ENCODE measurements around the gene MICAL3.
"Not testable (repeated sequence)": the region's sequence is repeated elsewhere in the genome, so short reads cannot be mapped to it uniquely, and the experiment has no call there.

MICAL3 gene

DNA sequence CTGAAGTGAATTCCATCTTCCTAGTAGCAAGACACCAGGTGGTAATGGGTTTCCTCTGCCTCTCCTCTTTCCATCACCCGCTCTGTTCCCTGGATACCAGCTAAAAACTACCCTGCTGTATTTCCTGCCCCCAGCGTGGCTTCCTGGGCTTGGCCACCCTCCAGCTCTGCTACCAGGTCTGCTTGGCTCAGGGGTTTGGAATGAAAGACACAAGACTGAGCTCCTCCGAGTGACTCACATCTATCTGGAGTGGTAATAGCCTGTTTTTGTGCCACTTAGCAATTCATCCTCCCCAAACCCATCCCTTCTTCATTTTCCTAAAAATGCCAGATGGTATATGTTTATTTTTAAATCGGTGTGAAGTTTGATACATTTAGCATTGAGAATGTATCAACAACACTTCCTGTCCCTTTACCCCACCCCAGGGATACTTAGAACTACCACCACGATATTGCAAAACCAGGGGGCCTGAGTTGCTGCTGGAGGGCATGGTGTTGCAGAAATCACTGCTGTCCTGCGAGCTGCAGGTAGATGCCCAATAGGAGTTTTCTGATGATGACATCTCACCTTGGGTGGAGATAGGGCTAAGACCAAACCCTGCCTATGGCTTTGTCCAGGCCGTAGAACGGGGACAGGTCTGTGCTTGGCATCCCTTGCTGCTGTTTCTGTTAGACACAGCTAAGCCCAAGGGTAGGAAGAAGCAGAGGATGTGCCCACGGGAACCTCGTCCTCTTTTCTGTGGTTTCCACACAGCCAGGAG lies 7.5 kb upstream of the MICAL3 start:
- Histone ChIP-seq H3K9me3 (ENCODE audit: low read depth, low read length) (no peaks in the 10 kb centered on the region), H3K9ac (ENCODE audit: insufficient read length) (no peak overlapping the region)
- DNase-seq (ENCODE audit: low read depth, low spot score): no peak

DNA sequence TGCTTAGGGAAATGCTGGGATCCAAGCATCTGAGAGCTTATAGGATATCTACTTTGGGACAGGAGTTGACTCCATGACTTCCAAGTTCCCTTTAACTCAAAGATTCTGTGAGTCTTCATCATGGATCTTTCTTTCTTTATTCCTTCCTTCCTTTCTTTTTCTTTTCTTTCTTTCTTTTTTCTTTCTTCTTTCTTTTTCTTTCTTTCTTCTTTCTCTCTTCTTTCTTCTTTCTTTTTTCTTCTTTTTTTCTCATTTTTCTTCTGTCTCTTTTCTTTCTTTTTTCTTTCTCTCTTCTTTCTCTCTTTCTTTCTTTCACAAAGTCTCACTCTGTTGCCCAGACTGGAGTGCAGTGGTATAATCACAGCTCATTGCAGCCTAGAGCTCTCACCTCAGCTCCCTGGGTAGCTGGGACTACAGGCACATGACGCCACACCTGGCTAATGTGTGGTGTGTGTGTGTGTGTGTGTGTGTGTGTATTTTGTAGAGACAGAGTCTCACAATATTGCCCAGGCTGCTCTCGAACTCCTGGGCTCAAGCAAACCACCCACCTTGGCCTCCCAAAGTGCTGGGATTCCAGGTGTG lies 5.4 kb upstream of the MICAL3 start:
- no peak for DNase-seq (ENCODE audit: low read depth, low spot score)
- no peaks in the 10 kb centered on the region for H3K36me3 ChIP-seq (ENCODE audit: insufficient read depth, low read length)
- no peak overlapping the region for H3K9ac ChIP-seq (ENCODE audit: insufficient read length)
- H3K4me3 ChIP-seq: no peak overlapping the region
- no peak for TF ChIP-seq POLR2AphosphoS5 (IDR thresholded peaks at IDR 0.05; ENCODE audit: borderline replicate concordance, low read depth, low read length)
- TF ChIP-seq EZH2 (IDR thresholded peaks at IDR 0.05): no peak
- TF ChIP-seq FOXP2 (optimal IDR thresholded peaks at IDR 0.05; ENCODE audit: control extremely low read depth, extremely low read length, insufficient read depth): no peak
- H3K27ac ChIP-seq: no peak overlapping the region
- no peaks in the 10 kb centered on the region for H3K9me3 ChIP-seq (ENCODE audit: low read depth, low read length)

More for the DNA sequence above, 7.5 kb upstream of the MICAL3 start:
- Histone ChIP-seq H3K4me3 (peak overlapping the region; percentile 19; the same call in 1 of the 2 replicates), H3K27ac (peak overlapping the region; percentile 69), H3K36me3 (ENCODE audit: insufficient read depth, low read length) (no peaks in the 10 kb centered on the region)
- TF ChIP-seq POLR2AphosphoS5 (IDR thresholded peaks at IDR 0.05; ENCODE audit: borderline replicate concordance, low read depth, low read length): no peak

DNA sequence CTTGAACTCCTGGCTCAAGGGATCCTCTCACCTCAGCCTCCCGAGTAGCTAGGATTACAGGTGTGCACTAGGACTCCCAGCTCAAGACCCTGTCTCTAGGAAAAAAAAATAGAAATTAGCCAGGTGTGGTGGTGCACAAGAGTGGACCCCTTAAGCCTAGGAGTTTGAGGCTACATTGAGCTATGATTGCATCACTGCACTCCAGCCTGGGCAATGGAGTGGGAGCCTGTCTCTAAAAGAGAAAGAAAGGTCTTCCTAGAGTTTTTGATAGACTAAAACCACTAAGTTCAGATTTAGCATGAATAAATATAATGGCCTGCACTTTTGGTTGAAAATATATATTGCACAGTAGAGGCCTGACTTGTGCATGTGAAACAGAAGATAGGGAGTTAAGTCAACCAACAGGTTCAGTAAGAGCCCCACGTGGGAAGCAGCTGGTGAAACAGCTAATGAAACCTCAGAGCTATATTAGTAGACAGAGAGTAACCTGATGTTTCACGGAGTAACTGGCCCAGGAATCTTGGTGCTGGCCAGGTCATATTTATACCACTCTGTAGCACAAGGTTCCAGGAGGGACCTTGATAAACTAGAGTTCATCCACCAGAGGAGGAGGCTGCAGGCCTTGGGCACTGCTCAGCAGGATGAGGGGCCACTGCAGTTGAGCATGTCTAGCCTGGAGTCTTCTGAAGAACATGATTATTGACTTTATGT lies 4.6 kb upstream of the MICAL3 start:
- H3K36me3 ChIP-seq (ENCODE audit: insufficient read depth, low read length): no peaks in the 10 kb centered on the region
- H3K9ac ChIP-seq (ENCODE audit: insufficient read length): no peak overlapping the region
- no peak overlapping the region for H3K27ac ChIP-seq
- H3K4me3 ChIP-seq: no peak overlapping the region
- TF ChIP-seq POLR2AphosphoS5 (IDR thresholded peaks at IDR 0.05; ENCODE audit: borderline replicate concordance, low read depth, low read length): no peak
- TF ChIP-seq EZH2 (IDR thresholded peaks at IDR 0.05): no peak
- no peak for TF ChIP-seq FOXP2 (optimal IDR thresholded peaks at IDR 0.05; ENCODE audit: control extremely low read depth, extremely low read length, insufficient read depth)
- H3K9me3 ChIP-seq (ENCODE audit: low read depth, low read length): no peaks in the 10 kb centered on the region
- DNase-seq (ENCODE audit: low read depth, low spot score): no peak

DNA sequence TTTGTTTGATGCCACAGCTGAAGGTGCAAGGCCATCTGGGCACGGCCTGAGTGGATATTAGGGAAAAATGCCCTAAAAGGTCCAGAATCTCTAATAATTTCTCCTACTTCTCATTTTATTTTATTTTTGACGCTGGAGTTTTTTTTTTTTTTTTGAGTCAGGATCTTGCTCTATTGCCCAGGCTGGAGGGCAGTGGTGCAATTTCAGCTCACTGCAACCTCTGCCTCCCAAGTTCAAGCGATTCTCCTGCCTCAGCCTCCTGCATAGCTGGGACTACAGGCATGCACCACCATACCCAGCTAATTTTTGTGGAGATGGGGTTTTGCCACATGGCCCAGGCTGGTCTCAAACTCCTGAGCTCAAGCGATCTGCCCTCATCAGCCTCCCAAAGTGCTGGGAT lies 1.5 kb upstream of the MICAL3 start:
- not testable (repeated sequence) for H3K36me3 ChIP-seq (ENCODE audit: insufficient read depth, low read length); H3K27ac ChIP-seq; H3K9me3 ChIP-seq (ENCODE audit: low read depth, low read length); H3K9ac ChIP-seq (ENCODE audit: insufficient read length); DNase-seq (ENCODE audit: low read depth, low spot score); H3K4me3 ChIP-seq

DNA sequence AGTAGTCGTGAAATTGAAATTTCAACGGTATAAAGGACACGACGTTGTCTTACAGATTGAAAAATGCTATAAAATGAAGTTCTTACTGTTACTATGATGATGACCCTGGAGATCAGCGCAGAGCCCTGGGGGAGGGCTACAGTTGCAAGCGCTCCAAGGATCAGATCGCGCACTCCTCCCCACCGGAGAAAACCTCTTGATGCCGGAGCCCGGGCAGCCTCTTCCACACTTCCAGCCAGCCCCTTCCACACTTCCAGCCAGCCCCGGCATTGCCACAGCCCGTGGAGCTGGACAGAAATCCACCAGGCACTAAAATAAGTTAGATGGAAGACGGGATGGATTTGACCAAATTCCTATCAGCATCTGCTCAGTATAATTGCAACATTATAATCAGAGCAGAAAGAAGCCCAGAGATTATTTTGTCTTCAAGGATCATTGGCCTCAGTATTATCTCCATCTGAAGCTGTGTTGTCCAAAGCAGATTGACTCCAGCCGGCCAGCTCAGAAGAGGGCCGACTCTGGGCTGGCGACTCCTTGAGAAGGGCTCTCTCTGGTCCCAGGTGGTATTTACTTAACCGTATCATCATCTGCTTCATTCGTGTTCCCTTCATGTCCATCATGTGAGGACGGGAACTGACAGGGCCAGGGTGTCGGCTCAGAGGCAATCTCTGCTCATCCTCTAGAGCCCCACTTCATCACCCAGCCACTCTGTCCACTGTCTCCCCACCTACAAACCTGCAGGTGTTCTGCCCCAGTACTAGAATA lies 777 bp upstream of the MICAL3 start:
- TF ChIP-seq FOXP2 (optimal IDR thresholded peaks at IDR 0.05; ENCODE audit: control extremely low read depth, extremely low read length, insufficient read depth) (no peak), EZH2 (IDR thresholded peaks at IDR 0.05) (no peak), POLR2AphosphoS5 (IDR thresholded peaks at IDR 0.05; ENCODE audit: borderline replicate concordance, low read depth, low read length) (no peak)
- peak overlapping the region; percentile 79 for H3K9ac ChIP-seq (ENCODE audit: insufficient read length)
- no peak for DNase-seq (ENCODE audit: low read depth, low spot score)
- H3K27ac ChIP-seq: no peak overlapping the region
- H3K9me3 ChIP-seq (ENCODE audit: low read depth, low read length): no peaks in the 10 kb centered on the region
- no peaks in the 10 kb centered on the region for H3K36me3 ChIP-seq (ENCODE audit: insufficient read depth, low read length)
- peak overlapping the region; percentile 89 for H3K4me3 ChIP-seq

DNA sequence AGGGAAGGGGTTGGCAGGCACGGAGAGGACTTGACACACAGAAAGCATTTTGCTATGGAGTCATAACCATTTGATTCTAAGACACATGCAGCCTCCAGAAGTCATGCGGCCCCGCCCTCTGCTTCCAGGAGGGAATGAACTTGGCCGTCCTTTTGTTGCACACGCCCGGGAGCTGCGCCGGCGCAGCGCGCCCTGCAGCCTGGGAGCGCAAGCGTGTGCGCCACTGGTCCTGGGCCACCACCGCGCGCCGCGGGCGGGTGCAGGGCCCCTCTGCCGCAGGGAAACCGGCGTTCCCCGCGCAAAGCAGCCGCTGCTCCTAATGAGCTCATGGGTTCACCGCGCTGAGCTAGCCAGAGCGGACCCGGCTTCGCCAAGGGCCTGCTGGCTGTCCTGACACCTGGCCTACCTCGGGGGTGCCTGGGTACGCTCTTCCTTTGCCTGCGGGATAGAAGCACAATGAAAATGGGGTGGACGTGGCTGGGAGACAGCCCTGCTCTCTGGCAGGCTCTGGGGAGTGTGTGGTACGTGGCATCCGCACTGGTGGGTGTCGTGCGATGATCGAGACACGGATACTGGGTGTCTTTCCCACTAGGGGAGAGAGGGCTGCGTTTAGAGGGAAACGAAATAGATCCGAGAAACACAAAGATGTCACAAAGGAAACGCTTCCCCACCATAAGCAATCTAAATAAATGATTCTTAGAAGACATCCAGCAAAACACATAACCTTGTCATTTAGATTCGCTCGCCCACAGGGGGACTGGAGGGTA lies 669 bp downstream of the MICAL3 start:
- TF ChIP-seq POLR2AphosphoS5 (IDR thresholded peaks at IDR 0.05; ENCODE audit: borderline replicate concordance, low read depth, low read length) (peak; percentile 56; the same call in 1 of the 2 replicates), FOXP2 (optimal IDR thresholded peaks at IDR 0.05; ENCODE audit: control extremely low read depth, extremely low read length, insufficient read depth) (peak; percentile 18), EZH2 (IDR thresholded peaks at IDR 0.05) (no peak)
- H3K9me3 ChIP-seq (ENCODE audit: low read depth, low read length): no peaks in the 10 kb centered on the region
- DNase-seq (ENCODE audit: low read depth, low spot score): no peak
- H3K27ac ChIP-seq: peak overlapping the region; percentile 83
- H3K36me3 ChIP-seq (ENCODE audit: insufficient read depth, low read length): peaks cover 3% of the 10 kb centered on the region; the same call in 1 of the 2 replicates
- peak overlapping the region; percentile 79 for H3K9ac ChIP-seq (ENCODE audit: insufficient read length)
- H3K4me3 ChIP-seq: peak overlapping the region; percentile 89

DNA sequence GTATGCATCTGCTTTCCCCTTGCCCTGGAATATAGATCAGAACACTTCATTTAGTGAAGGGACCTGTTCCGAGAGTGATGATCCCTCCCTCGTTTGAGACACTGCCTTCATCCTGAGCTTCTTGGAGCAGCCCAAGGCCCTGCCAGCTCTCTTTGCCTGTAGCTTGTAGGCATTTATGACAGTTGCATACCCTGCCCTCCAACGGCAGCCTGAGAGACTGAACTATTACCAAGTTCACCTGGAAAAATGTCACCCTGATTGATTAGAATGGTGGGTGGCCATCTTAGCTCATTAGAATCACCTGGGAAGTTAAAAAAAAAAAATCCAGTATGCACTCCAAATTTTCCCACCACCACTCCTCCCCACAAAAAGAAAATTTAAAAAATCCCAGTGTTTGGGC lies 1.5 kb downstream of the MICAL3 start:
- Histone ChIP-seq H3K9ac (ENCODE audit: insufficient read length) (no peak overlapping the region), H3K9me3 (ENCODE audit: low read depth, low read length) (no peaks in the 10 kb centered on the region), H3K36me3 (ENCODE audit: insufficient read depth, low read length) (peaks cover 4% of the 10 kb centered on the region; the same call in 1 of the 2 replicates), H3K27ac (peak overlapping the region; percentile 57; the same call in 1 of the 2 replicates), H3K4me3 (peak overlapping the region; percentile 89)
- TF ChIP-seq FOXP2 (optimal IDR thresholded peaks at IDR 0.05; ENCODE audit: control extremely low read depth, extremely low read length, insufficient read depth) (no peak), EZH2 (IDR thresholded peaks at IDR 0.05) (no peak), POLR2AphosphoS5 (IDR thresholded peaks at IDR 0.05; ENCODE audit: borderline replicate concordance, low read depth, low read length) (no peak)
- DNase-seq (ENCODE audit: low read depth, low spot score): no peak
